Testis (tissue), 2 donors: ENCODE measurements around the gene MSN.

Source experiments
- POLR2A ChIP-seq: fragments of 450-650 bp; IDR thresholded peaks from one replicate; pipeline ENCODE4 v1.6.1; 2017; ENCODE audit warnings: antibody characterized with exemption, mild to moderate bottlenecking, moderate library complexity
- TF ChIP-seq, protein P1 (sequence below), 3 experiments: fragments of 450-650 bp in 2 of 3; fragments of 200-600 bp in 1 of 3; sonication (generic) in 1 of 3; IDR thresholded peaks; one replicate each; pipeline ENCODE4 v1.5.1; 2016 to 2019; ENCODE audit warnings: antibody characterized with exemption in 3 of 3, mild to moderate bottlenecking in 2 of 3, moderate library complexity in 1 of 3

DNA sequence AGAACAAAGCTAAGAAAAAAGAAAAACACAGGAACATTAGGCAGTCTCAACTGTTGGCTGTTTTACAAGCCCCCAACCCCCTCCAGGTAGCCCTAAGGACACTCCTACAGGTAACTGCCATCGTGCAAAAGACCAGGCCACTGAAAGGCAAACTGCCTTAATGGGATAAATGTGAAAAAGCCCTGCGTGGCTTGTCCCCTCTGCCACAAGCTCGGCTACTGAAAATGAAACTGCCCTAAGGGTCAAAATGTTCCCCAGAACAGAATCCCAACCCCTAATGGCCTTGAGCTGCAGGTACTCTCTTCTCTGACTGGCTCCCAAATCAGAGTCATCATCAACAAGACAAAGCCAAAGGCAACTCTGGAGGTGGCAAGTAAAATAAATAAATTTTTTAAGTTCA is 84.8 kb downstream of the MSN start:
- TF ChIP-seq, protein P1, sequence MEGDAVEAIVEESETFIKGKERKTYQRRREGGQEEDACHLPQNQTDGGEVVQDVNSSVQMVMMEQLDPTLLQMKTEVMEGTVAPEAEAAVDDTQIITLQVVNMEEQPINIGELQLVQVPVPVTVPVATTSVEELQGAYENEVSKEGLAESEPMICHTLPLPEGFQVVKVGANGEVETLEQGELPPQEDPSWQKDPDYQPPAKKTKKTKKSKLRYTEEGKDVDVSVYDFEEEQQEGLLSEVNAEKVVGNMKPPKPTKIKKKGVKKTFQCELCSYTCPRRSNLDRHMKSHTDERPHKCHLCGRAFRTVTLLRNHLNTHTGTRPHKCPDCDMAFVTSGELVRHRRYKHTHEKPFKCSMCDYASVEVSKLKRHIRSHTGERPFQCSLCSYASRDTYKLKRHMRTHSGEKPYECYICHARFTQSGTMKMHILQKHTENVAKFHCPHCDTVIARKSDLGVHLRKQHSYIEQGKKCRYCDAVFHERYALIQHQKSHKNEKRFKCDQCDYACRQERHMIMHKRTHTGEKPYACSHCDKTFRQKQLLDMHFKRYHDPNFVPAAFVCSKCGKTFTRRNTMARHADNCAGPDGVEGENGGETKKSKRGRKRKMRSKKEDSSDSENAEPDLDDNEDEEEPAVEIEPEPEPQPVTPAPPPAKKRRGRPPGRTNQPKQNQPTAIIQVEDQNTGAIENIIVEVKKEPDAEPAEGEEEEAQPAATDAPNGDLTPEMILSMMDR (IDR thresholded peaks at IDR 0.05), result no peak
- TF ChIP-seq POLR2A, result no peak
